Ovary (tissue), 9 donors: Measurements from ENCODE around the gene ZNF583. TPM values are rescaled to one million over a fixed set of nuclear protein-coding genes. Genes with fewer than 3 reads are reported as not detected.

Source experiments
- DNase-seq, 5 donors: peaks; one replicate each; pipeline ENCODE4 v3.0.0-alpha.2; 2019 to 2020
- H3K27ac ChIP-seq, 2 donors: fragments of 200-600 bp; one replicate each; pipeline versions ENCODE4 v1.5.1 to v1.8.0; 2019 to 2022
- H3K27me3 ChIP-seq: fragments of 200-600 bp; one replicate; pipeline ENCODE4 v1.8.0; 2022
- H3K36me3 ChIP-seq: fragments of 200-600 bp; sonication (generic); one replicate; pipeline ENCODE4 v1.5.1; 2019
- H3K4me1 ChIP-seq: one replicate; pipeline ENCODE4 v1.8.1; 2013; ENCODE audit warnings: mild to moderate bottlenecking, moderate library complexity; ENCODE audit not compliant: insufficient read depth
- H3K4me3 ChIP-seq: fragments of 200-600 bp; sonication (generic); one replicate; pipeline ENCODE4 v1.5.1; 2017
- H3K9me3 ChIP-seq, 2 donors: fragments of 200-600 bp in 1 of 2; sonication (generic) in 1 of 2; one replicate each; pipeline versions ENCODE4 v1.5.1 to v1.8.1; 2013 to 2019; ENCODE audit warnings: mild to moderate bottlenecking in 1 of 2, moderate library complexity in 1 of 2
- CTCF ChIP-seq, 3 donors: fragments of 450-650 bp in 2 of 3; fragments of 200-600 bp in 1 of 3; IDR thresholded peaks; one replicate each; pipeline versions ENCODE4 v1.5.1 to v1.8.0; 2016 to 2022; ENCODE audit warnings: antibody characterized with exemption in 3 of 3, mild to moderate bottlenecking in 1 of 3
- EP300 ChIP-seq: sonication (generic); formaldehyde crosslinking; IDR thresholded peaks from one replicate; pipeline ENCODE4 v1.6.1; 2017; ENCODE audit warnings: antibody characterized with exemption
- POLR2A ChIP-seq: fragments of 450-650 bp; IDR thresholded peaks from one replicate; pipeline ENCODE4 v1.6.1; 2017; ENCODE audit warnings: antibody characterized with exemption, mild to moderate bottlenecking, moderate library complexity
- WGBS, 3 donors: extraction: QIAGEN DNeasy Blood & Tissue Kit in 1 of 3; methylation state at CpG; one replicate each; pipeline versions ENCODE4 v1.1.5 to v1.1.7; 2013 to 2017; 5-methylcytosine and 5-hydroxymethylcytosine counted together
- intact Hi-C, 4 donors: fragments of 100-400 bp; cut with DNase I; formaldehyde crosslinking; loops; one replicate each; pipeline versions ENCODE4 v1.11.0 to v1.15.1; 2022 to 2023
- polyA plus RNA-seq, 2 donors: library from polyadenylated mRNA; stranded (reverse); fragments of 200-250 nt in 1 of 2; fragments of 350-450 nt in 1 of 2; fragmentation: Illumina TruSeq in 1 of 2; extraction: RNeasy Lipid Tissue Mini Kit (QIAGEN cat#74804) in 1 of 2; gene quantifications; one replicate each; pipeline ENCODE4 v1.2.3, GENCODE V29; 2013 to 2014
- total RNA-seq, 7 donors: library from RNA; depleted of rRNA in 2 of 7; stranded (reverse); fragments of >200 nt in 2 of 7; fragmentation: NEBNext Ultra II Directional in 3 of 7; extraction: Animal tissue kit (Norgen Biotek cat#: 25700) in 3 of 7; gene quantifications; one replicate each; pipeline versions ENCODE4 v1.1.0 to v1.2.4, GENCODE V29; 2016 to 2023
- donor health status: DM: no; HTN: no; CAD: no; lungs with moderate emphysema.
- donor health status: DM: no; HTN: no; CAD: no.
- donor health status: Bipolar disorder and iron deficiency.
- donor health status: DM: yes; HTN: yes; CAD: no.
- donor health status: DM: no; HTN: no; CAD: no.
- donor health status: DM: yes; HTN: yes; CAD: no.

ZNF583 gene
- total and polyA plus RNA-seq, 9 donors: 4.0 to 12.5 (median 10.5) TPM

- 11 to 15% (median 11%) methylated on average over 9 of the region's 9 CpGs for WGBS, 3 donors
- DNase-seq: peak in 1 of 5 donors; percentile 29
- TF ChIP-seq EP300: no peak
- intact Hi-C loops: no loop called here
- peak overlapping the region; percentile 3 to 91 for H3K27ac ChIP-seq
- H3K4me3 ChIP-seq: peak overlapping the region; percentile 74
- no peaks in the 10 kb centered on the region for H3K27me3 ChIP-seq
- peaks cover 0 to 20% of the 10 kb centered on the region in 2 donors for H3K9me3 ChIP-seq
- peaks cover 10% of the 10 kb centered on the region for H3K4me1 ChIP-seq
- no peaks in the 10 kb centered on the region for H3K36me3 ChIP-seq
These were observed 871 bp upstream of the ZNF583 start for GRCh38 chr19:56403261-56403660.

DNA sequence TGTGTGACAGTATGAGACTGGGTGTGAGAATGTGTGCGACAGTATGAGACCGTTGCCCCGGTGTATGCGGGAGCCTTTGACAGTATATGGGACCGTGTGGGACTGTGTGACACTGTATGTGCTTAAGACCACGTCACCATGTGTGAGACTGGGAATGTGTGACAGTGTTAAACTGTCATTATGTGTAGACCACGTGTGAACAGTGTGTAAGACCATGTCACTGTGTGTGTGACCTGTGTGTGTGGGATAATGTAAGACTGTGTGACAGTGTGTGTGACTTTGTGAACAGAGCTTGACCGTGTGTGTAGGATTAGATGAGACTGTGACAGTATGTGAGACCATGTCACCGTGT is 549 bp downstream of the ZNF583 start:
- no peaks in the 10 kb centered on the region for H3K27me3 ChIP-seq
- no peak for TF ChIP-seq POLR2A
- no peaks in the 10 kb centered on the region for H3K36me3 ChIP-seq
- no peak for DNase-seq
- peaks cover 0 to 18% of the 10 kb centered on the region in 2 donors for H3K9me3 ChIP-seq
- WGBS, 3 donors: 58 to 65% (median 59%) methylated on average over 9 of the region's 9 CpGs
- peaks cover 10% of the 10 kb centered on the region for H3K4me1 ChIP-seq
- H3K27ac ChIP-seq: no peak overlapping the region
- intact Hi-C loops: no loop called here
- peak overlapping the region; percentile 74 for H3K4me3 ChIP-seq

DNA sequence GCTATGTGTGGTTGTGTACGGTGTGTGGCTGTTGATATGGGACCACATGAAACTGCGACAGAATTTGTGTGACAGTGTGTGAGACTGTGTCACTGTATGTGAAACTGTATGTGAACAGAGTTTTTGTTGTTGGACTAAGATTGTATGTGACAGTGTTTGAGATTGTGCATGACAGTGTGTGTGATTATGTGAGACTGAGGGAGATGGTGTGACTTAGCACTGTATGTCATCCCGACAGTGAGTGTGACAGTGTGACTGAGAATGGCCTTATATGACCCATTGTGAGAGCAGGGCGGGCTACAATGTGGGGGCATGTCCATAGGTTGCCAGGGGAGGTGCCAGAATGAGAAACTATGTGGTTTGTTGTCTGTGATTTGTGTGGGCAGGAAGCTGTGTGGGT is 930 bp downstream of the ZNF583 start:
- TF ChIP-seq EP300: no peak
- no peak for TF ChIP-seq CTCF (IDR thresholded peaks at IDR 0.05)
- TF ChIP-seq POLR2A: no peak
- Histone ChIP-seq H3K36me3 (no peaks in the 10 kb centered on the region), H3K27me3 (no peaks in the 10 kb centered on the region), H3K4me1 (peaks cover 10% of the 10 kb centered on the region), H3K9me3 (peaks cover 0 to 20% of the 10 kb centered on the region in 2 donors), H3K4me3 (no peak overlapping the region), H3K27ac (no peak overlapping the region)
- intact Hi-C loops: no loop called here
- 95 to 96% (median 95%) methylated on average over 4 of the region's 4 CpGs for WGBS, 3 donors
- no peak for DNase-seq

- Histone ChIP-seq H3K4me3 (no peak overlapping the region), H3K27me3 (no peaks in the 10 kb centered on the region), H3K9me3 (peaks cover 42 to 56% of the 10 kb centered on the region in 2 donors), H3K27ac (no peak overlapping the region), H3K4me1 (no peaks in the 10 kb centered on the region), H3K36me3 (peaks cover 3% of the 10 kb centered on the region)
- DNase-seq: no peak
- intact Hi-C loops: no loop called here
- WGBS, 3 donors: 90 to 98% (median 95%) methylated on average over 5 of the region's 5 CpGs
- TF ChIP-seq EP300: no peak
- no peak for TF ChIP-seq POLR2A
- TF ChIP-seq CTCF (IDR thresholded peaks at IDR 0.05): no peak
These were observed 19.3 kb downstream of the ZNF583 start for GRCh38 chr19:56423276-56423984.

- WGBS, 3 donors: 85 to 91% (median 90%) methylated on average over 1 of the region's 1 CpG
- no peak for DNase-seq
- peaks cover 3% of the 10 kb centered on the region for H3K36me3 ChIP-seq
- intact Hi-C loops: no loop called here
- TF ChIP-seq POLR2A: no peak
- TF ChIP-seq EP300: no peak
- TF ChIP-seq CTCF (IDR thresholded peaks at IDR 0.05): no peak
- no peaks in the 10 kb centered on the region for H3K27me3 ChIP-seq
- peaks cover 42 to 60% of the 10 kb centered on the region in 2 donors for H3K9me3 ChIP-seq
- H3K4me3 ChIP-seq: no peak overlapping the region
- no peak overlapping the region for H3K27ac ChIP-seq
- no peaks in the 10 kb centered on the region for H3K4me1 ChIP-seq
These were observed 19.8 kb downstream of the ZNF583 start for GRCh38 chr19:56423985-56424353.
